Activated CD4-positive, alpha-beta T cell treated with anti-CD3 and anti-CD28 coated beads, Interleukin-2, Interleukin-4, amounts not matched to agents 100 ng/mL and 50 ng/mL, durations not matched to agents 16 hours and 8 hours (primary cell): ENCODE results near the gene C5orf47.

ENCODE experiments used
- DNase-seq: peaks from one replicate; pipeline ENCODE4 v3.0.0-alpha.2; 2020; ENCODE audit warnings: low spot score

The C5orf47 gene, protein sequence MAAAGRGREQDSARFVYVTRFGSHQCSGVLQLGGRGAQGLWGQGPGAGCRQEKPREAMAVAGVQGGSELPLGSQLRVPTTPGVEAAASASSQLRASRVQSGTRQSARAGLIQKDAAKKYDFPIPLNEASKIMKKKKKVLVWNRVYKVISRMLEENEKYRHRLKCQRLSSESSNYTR

DNA sequence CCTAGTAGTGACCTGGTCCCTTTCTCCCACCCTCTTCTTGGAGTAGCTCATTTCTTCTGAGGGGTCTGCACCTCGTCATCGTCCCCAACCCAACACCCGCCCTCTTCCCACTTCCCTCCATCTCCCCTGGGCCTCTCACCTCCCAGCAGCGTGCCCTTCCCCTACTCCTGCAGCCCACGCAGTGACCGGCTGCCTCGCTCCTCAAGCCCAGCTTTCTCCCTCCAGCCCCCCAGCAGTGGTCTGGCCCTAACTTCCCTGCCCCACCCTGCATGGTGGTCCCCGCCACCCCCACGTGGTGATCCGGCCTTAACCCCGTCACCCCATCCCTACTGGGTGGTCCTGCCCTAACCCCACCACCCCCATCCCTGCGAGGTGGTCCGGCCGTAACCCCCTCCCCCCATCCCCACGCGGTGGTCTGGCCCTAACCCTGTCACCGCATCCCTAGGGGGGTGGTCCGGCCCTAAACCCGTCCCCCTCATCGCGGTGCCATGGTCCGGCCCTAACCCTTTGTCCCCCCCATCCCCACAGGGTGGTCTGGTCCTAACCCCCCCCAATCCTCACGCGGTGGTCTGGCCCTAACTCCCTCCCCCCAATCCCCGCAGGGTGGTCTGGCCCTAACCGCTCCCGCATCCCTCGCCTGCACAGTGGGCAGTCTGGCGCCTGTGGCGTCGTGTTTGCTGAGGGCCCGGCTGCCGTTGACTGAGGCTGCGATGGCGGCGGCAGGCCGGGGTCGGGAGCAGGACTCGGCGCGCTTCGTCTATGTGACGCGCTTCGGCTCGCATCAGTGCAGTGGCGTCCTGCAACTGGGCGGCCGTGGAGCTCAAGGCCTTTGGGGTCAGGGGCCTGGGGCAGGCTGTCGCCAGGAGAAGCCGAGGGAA lies at the start of gene C5orf47:
Gene C5orf47 (plus strand): TSS at position 617 of the 878 bp plus-strand sequence. CDS start 94 bp downstream, at position 711.
- no peak for DNase-seq

GRCh38 chr5:173940269-173940668 lies 48.7 kb upstream of the C5orf47 start:
- no peak for DNase-seq

- DNase-seq, result no peak
Observed at GRCh38 chr5:173941102-173941501, 47.9 kb upstream of the C5orf47 start.

- no peak for DNase-seq
Observed at GRCh38 chr5:173941758-173942401, 47.1 kb upstream of the C5orf47 start.

DNA sequence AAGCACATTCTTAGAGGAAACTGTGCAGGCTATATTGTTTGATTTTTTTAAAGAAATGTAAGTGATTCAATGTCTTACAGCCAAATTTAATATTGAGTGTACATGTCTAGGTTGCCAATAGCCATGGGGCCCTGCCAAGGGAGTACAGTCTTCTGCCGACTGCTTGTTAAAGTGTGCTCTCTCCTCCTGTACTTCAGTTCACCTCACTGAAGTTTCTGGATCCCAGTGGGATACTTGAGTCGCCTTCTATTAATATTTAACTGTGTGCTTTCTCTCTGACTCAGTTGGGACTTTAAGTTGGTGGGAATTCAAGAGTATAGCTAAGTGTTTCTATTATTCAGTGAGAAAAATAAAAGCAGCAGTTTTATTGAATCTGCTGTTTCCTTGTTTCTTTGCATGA lies 44.5 kb upstream of the C5orf47 start:
- no peak for DNase-seq

DNA sequence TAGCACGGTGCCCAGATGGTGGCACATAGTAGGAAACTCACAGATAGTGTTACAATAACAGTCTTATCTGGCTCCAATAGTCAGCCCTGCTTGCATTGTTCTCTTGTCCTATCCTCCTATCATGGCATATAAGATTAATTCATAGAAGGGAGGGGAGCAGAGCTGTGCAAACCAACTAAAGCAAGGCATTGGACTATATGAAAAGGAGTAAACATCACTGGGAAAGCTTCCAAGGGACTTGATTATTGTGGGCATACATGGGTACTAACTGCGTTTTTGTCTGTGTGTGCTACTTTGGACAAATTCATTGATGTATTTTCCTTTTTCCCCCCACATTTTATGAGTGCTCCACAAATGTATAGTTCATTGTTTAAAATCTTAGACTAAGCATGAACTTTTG lies 43.8 kb upstream of the C5orf47 start:
- DNase-seq, result no peak

DNA sequence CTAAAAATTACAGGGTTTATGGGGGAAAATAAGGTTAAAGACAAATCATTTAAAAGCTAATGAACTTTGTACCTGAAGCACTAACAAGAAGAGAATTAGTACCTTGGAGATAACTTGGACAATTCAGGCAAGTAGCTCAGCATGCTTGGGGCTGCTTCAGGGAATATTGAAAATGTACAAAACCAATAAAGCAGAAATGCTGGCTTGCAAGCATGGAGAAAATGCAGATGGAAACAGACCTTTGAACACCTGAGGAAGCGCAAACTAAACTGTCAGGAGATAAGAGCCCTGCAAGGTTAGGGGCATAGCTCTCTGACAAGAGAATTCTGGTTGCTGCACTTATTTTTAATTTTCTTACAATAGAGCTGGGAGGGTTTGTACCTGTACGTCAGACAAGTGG lies 42.6 kb upstream of the C5orf47 start:
- no peak for DNase-seq

DNA sequence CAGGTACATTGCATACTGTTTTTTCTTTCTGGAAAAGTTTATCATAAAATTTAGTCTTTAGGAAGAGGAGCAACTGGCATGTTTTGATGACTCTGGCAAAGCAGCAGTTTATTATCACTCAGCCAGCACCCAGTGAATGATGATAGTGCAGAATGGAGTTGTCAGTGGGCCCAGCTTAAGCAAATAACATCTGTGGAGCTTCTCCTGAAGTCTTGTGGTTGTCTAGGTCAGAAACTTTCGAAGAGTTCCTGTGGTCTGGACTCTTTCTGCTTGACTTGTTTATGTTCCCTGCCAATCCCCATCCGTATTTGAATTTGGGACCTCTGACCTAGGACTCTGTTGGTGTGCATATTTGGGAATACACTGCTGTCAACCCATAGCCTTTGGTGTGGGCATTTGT lies 38.1 kb upstream of the C5orf47 start:
- DNase-seq, result no peak

DNA sequence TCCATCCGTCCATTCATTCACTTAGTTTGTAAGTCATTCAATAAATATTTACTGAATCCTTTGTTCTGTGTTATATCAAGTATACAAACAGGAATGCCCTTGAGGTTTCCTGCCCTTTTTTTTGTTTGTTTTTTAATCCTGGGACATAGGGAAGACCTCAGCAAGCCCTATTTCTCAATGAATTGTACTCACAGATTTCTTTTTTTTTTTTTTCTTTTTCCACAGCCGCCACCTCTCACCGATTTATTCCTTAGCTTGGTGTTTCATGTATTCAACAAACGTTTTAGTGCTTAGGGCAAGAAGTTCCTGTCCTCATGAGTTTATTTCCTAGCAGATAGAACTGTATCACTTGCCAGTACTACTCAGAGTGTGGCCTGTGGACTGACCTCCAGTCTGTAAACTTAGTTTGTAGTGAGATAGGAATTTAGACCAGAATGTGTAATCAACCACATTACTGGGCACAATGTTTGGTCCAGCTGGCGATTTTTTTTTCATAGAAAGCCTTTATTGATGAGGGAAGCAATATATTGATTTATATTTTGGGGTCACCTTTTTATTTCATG lies 35.4 kb upstream of the C5orf47 start:
- DNase-seq, result no peak

DNA sequence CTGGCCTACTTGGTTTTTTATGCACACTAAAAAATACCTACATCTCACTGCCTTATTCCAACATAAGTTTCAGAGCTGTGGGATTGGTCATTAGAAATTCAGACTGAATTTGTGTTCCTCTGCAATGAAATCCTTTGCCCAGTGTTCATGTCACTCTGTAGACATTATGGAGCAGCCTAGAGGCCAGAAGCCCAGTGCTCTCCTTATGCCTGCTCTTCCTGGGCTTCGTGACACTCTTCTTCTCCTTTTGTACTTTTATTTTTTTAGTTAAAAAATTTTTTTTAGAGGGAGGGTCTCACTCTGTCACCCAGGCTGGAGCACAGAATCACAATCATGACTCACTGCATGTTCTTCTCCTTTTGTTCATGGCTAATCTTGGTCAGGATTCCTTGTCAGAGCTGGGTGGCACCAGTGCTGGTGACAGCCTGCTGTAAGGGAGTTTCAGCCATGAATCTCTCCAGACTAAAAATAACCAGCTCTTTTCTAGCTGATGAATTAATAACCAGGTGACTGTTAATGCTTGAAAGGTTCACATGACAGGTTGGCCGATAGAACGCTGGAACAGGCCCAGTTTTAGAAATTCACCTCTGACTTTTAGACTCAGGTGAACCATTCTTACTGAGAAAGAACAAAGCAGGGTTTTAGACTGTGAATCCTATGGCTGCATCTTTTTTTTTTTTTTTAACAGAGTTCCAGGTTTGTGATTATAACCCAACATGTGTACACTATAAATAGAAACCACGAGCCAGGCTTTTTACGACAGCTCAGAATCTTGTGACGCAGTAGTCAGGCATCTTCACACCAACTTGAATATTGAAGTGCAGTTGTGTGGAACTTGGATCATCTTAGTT lies 34.1 kb upstream of the C5orf47 start:
- no peak for DNase-seq

- no peak for DNase-seq
Observed at GRCh38 chr5:173960986-173961385, 28.0 kb upstream of the C5orf47 start.

- DNase-seq, result no peak
Observed at GRCh38 chr5:173961418-173961817, 27.6 kb upstream of the C5orf47 start.

GRCh38 chr5:173962436-173962972 lies 26.5 kb upstream of the C5orf47 start:
- no peak for DNase-seq

- no peak for DNase-seq
Observed at GRCh38 chr5:173963182-173963838, 25.7 kb upstream of the C5orf47 start.

DNA sequence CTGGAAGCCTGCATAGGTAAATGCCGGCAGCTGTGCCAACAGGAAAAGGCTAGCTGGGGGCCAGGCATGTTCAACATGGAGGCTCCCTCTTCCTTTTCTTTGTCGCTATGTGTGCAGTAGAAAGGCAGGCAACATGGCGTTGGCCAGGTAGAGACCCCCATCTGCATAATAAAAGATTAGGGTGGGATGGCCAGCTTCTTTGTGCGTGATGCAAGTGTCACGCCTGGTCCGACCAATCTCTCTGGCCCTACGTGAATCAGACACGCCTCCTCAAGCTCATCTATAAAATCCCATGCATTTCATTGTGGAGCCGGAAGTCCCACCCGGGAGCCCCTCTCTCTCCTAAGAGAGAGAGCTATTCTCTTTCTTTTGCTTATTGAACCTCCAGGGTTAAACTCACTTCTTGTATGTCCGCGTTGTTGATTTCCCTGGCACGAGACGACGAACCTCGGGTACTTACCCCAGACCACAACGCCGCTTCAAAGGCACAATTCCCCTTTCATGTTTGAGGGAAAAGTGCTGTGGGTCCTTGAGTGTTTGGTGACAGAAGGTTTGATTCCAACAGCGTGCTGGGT lies 25.0 kb upstream of the C5orf47 start:
- no peak for DNase-seq

- DNase-seq, result no peak
Observed at GRCh38 chr5:173964506-173964905, 24.5 kb upstream of the C5orf47 start.

DNA sequence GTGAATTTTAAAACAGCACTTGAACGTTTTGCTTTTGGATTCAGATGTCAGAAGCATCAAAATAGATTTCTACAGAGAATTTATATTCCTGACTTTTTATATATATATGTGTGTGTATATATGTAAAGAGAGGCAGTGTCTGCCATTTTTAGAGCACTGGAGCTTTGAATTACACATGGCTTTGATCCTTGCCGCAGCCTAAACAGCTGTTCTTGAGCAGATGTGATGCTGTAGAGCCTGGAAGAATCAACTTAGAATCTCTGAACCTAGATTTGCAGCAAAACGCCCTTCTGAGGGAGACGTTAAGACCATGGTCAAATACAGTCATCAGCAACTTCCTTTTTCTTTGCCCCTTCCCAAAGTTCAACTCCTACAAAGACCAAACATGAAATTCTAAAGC lies 21.7 kb upstream of the C5orf47 start:
- DNase-seq, result no peak

- no peak for DNase-seq
Observed at GRCh38 chr5:173968154-173968797, 20.7 kb upstream of the C5orf47 start.

DNA sequence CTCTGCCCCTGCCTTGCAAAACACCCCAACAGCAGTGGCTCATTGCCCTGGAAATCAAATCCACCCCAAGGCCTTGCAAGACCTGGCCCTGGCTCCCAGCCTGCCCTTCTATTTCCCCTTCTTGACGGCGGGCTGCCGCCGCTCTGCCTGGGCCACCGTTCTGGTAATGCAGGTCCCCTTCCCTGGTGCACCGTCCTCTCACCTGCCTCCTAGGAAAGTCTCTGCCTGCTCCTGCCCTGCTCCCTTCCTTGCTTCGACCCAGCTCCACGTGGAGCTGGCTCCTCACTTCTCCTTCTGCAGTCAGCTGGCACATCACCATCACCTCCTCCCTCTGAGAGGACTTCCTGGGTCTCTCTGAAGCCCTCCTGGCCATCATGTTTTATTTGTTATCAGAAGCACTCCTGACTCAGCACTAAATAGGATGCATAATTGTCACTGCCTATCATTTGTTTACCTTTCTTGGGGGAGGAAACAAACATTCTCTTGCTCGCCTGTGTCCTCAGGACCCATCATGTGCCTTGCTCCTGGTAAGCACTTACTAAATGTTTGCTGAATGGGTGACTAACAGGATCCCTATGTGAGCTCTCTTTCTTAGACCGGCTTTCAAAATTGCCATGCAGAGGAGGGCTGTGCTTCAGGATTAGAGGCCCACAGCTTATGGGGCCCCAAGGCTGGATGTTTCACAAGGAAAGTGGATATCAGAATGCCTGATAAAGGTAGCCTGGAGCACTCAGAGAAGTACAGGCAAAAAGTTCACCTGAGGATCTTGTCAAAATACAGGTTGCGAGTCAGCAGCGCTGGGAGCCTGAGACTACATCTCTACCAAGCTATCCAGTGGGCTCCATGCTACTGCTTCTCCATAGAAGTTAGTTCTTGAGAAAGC lies 19.6 kb upstream of the C5orf47 start:
- DNase-seq, result no peak
